Neural progenitor cell (in vitro differentiated cells): ENCODE results near the gene N4BP3. TPM values are rescaled to one million over a fixed set of nuclear protein-coding genes. Genes with fewer than 3 reads are reported as not detected.

Experiments used
- DNase-seq: peaks from one replicate; pipeline ENCODE4 v3.0.0-alpha.2; 2016; ENCODE audit warnings: low spot score
- H2AFZ ChIP-seq: fragments of 200-600 bp; sonication (generic); replicated peaks from 2 replicates; pipeline ENCODE4 v1.6.1; 2016; ENCODE audit warnings: antibody characterized with exemption
- H3F3A ChIP-seq: fragments of 200-600 bp; sonication (generic); 2 replicates; pipeline ENCODE4 v1.6.1; 2016; ENCODE audit warnings: antibody characterized with exemption, low read depth
- H3K27ac ChIP-seq: fragments of 200-600 bp; sonication (generic); 2 replicates; pipeline ENCODE4 v1.5.1; 2016; ENCODE audit warnings: mild to moderate bottlenecking
- H3K27me3 ChIP-seq: fragments of 200-600 bp; sonication (generic); 2 replicates; pipeline ENCODE4 v1.6.1; 2016; ENCODE audit warnings: mild to moderate bottlenecking, moderate library complexity
- H3K36me3 ChIP-seq: fragments of 200-600 bp; sonication (generic); 2 replicates; pipeline ENCODE4 v1.5.1; 2016
- H3K4me1 ChIP-seq: fragments of 200-600 bp; sonication (generic); 2 replicates; pipeline ENCODE4 v1.6.1; 2016; ENCODE audit warnings: mixed run types
- H3K4me2 ChIP-seq: fragments of 200-600 bp; sonication (generic); 2 replicates; pipeline ENCODE4 v1.6.1; 2016
- H3K4me3 ChIP-seq: fragments of 200-600 bp; sonication (generic); 2 replicates; pipeline ENCODE4 v1.5.1; 2016
- H3K79me2 ChIP-seq: fragments of 200-600 bp; sonication (generic); 2 replicates; pipeline ENCODE4 v1.6.1; 2016; ENCODE audit warnings: low read depth
- H3K9ac ChIP-seq: fragments of 200-600 bp; sonication (generic); 2 replicates; pipeline ENCODE4 v1.6.1; 2016
- H3K9me3 ChIP-seq: fragments of 200-600 bp; sonication (generic); 2 replicates; pipeline ENCODE4 v1.5.1; 2016; ENCODE audit warnings: low read depth
- H4K20me1 ChIP-seq: fragments of 200-600 bp; sonication (generic); 2 replicates; pipeline ENCODE4 v1.6.1; 2016; ENCODE audit warnings: low read depth
- H3K27ac Mint-ChIP-seq: 3 replicates; pipeline ENCODE4 v1.8.0; 2021; ENCODE audit warnings: mixed read lengths
- H3K27me3 Mint-ChIP-seq: 2 replicates; pipeline ENCODE4 v1.8.0; 2022; ENCODE audit warnings: low read depth, mild to moderate bottlenecking, inconsistent platforms, moderate library complexity, mixed read lengths; ENCODE audit not compliant: insufficient read depth
- H3K36me3 Mint-ChIP-seq: 3 replicates; pipeline ENCODE4 v1.8.0; 2021; ENCODE audit warnings: mixed read lengths
- H3K4me1 Mint-ChIP-seq: 3 replicates; pipeline ENCODE4 v1.8.0; 2021; ENCODE audit warnings: mixed read lengths
- H3K4me3 Mint-ChIP-seq: 3 replicates; pipeline ENCODE4 v1.8.0; 2021; ENCODE audit warnings: mild to moderate bottlenecking, moderate library complexity, mixed read lengths
- H3K9me3 Mint-ChIP-seq: 3 replicates; pipeline ENCODE4 v1.8.0; 2020; ENCODE audit warnings: mixed read lengths
- CTCF ChIP-seq: fragments of 200-600 bp; sonication (generic); IDR thresholded peaks from 2 replicates; pipeline ENCODE4 v1.5.1; 2017; ENCODE audit warnings: antibody characterized with exemption, mild to moderate bottlenecking
- EZH2 ChIP-seq: fragments of 200-600 bp; sonication (generic); IDR thresholded peaks from 2 replicates; pipeline ENCODE4 v1.6.1; 2017; ENCODE audit warnings: antibody characterized with exemption, mild to moderate bottlenecking, moderate library complexity
- EZH2phosphoT487 ChIP-seq: fragments of 200-600 bp; sonication (generic); IDR thresholded peaks from 2 replicates; pipeline ENCODE4 v1.6.1; 2017; ENCODE audit warnings: antibody characterized with exemption
- total RNA-seq: library from RNA; depleted of rRNA; stranded (reverse); fragments of >200 nt; gene quantifications from 2 replicates; pipeline ENCODE4 v1.2.3, GENCODE V29; 2015; ENCODE audit warnings: low replicate concordance

N4BP3 gene
- total RNA-seq = 4.1 and 12.8 TPM in 2 replicates

DNA sequence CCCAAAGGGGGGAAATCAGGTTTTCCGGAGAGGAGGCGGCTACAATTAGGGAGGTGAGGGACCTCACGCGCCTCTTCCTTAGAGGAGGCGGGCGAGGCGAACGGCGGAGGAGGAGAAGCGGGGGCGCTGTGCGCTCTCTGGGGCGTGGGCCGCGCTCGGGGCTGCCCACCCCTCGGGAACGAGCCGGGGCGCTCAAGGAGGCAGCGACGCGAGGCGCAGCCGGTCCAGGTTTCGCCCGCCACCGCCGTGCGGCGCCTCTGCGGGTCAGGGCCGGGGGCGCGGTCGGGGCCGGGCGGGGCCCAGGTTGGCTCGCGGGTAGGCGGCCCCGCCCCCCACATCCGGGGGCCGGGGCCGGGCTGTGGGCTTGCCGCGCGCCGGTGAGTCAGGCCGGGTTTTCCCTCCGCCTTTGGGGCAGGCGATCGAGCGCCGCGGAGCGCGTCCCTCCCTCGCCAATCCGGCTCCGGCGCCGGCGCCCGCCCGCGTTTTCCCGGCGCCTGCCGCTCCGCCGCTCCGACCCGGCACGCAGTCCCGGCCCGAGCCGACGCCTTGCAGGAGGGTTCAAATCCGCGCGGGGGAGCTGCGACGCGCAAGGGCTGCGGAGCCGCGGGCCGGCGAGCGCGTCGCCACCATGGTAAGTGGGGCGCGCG lies at the start of gene N4BP3:
Gene N4BP3 (plus strand): TSS at position 392 of the 647 bp plus-strand sequence. CDS start 6,052 bp downstream, outside the sequence.
- H3K27me3 Mint-ChIP-seq = peaks cover 12% of the 10 kb centered on the region
- Histone ChIP-seq H3K4me2 (peak within 1 kb of the TSS; percentile 99), H4K20me1 (peaks cover 28% of the 10 kb centered on the region), H3K27ac (no peak within 1 kb of the TSS), H3K36me3 (no peaks in the 10 kb centered on the region), H3K9me3 (no peaks in the 10 kb centered on the region), H3F3A (peaks cover 49% of the 10 kb centered on the region), H3K4me1 (peaks cover 30% of the 10 kb centered on the region), H3K4me3 (peak within 1 kb of the TSS; percentile 77), H3K27me3 (peaks cover 12% of the 10 kb centered on the region), H3K79me2 (peaks cover 40% of the 10 kb centered on the region), H3K9ac (no peak within 1 kb of the TSS), H2AFZ (peak within 1 kb of the TSS; percentile 84)
- peak; percentile 96 for DNase-seq
- H3K27ac Mint-ChIP-seq = peak within 1 kb of the TSS; percentile 83
- peak within 1 kb of the TSS; percentile 95 for H3K4me3 Mint-ChIP-seq
- no peaks in the 10 kb centered on the region for H3K36me3 Mint-ChIP-seq
- no peaks in the 10 kb centered on the region for H3K9me3 Mint-ChIP-seq
- H3K4me1 Mint-ChIP-seq = peaks cover 38% of the 10 kb centered on the region
- TF ChIP-seq EZH2phosphoT487 (no peak), CTCF (peak; percentile 32)

DNA sequence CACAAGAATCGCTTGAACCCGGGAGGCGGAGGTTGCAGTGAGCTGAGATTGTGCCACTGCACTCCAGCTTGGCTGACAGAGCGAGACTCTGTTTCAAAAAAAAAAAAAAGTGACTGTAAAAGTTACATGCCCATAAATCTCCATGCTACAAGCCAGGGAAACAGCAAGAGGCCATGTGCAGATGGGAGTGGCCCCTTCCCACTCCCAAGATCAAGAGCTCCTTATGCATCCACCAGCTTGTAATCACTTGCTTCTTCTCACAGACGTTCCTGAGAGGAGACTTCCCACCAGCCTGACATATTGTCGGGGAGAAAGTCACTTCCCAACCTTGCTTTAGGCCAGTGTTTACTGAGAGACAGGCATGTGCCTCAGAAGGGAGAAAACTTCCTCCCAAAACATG lies 45.6 kb upstream of the N4BP3 start:
- Mint-ChIP-seq H3K27me3 (peaks cover 5% of the 10 kb centered on the region), H3K4me3 (no peak overlapping the region), H3K36me3 (no peaks in the 10 kb centered on the region), H3K4me1 (peaks cover 6% of the 10 kb centered on the region), H3K9me3 (no peaks in the 10 kb centered on the region), H3K27ac (peak overlapping the region; percentile 26)
- Histone ChIP-seq H3K4me3 (no peak overlapping the region), H4K20me1 (no peaks in the 10 kb centered on the region), H3K4me2 (no peak overlapping the region), H3K36me3 (no peaks in the 10 kb centered on the region), H3K27me3 (no peaks in the 10 kb centered on the region), H3K9ac (no peak overlapping the region), H3F3A (peaks cover 4% of the 10 kb centered on the region), H3K4me1 (peaks cover 8% of the 10 kb centered on the region), H2AFZ (no peak overlapping the region), H3K27ac (no peak overlapping the region), H3K79me2 (no peaks in the 10 kb centered on the region), H3K9me3 (no peaks in the 10 kb centered on the region)
- no peak for DNase-seq
- TF ChIP-seq EZH2phosphoT487 (no peak), EZH2 (no peak), CTCF (no peak)

- peaks cover 6% of the 10 kb centered on the region for H3K4me1 Mint-ChIP-seq
- Histone ChIP-seq H3K36me3 (no peaks in the 10 kb centered on the region), H2AFZ (no peak overlapping the region), H3K4me1 (peaks cover 8% of the 10 kb centered on the region), H3K4me2 (no peak overlapping the region), H3K27me3 (no peaks in the 10 kb centered on the region), H3F3A (peaks cover 4% of the 10 kb centered on the region), H4K20me1 (no peaks in the 10 kb centered on the region), H3K9me3 (no peaks in the 10 kb centered on the region), H3K27ac (no peak overlapping the region), H3K4me3 (no peak overlapping the region), H3K9ac (no peak overlapping the region), H3K79me2 (no peaks in the 10 kb centered on the region)
- no peak overlapping the region for H3K4me3 Mint-ChIP-seq
- no peaks in the 10 kb centered on the region for H3K36me3 Mint-ChIP-seq
- no peak for TF ChIP-seq EZH2phosphoT487
- no peak for TF ChIP-seq CTCF
- no peak for TF ChIP-seq EZH2
- H3K27ac Mint-ChIP-seq = no peak overlapping the region
- peaks cover 5% of the 10 kb centered on the region for H3K27me3 Mint-ChIP-seq
- H3K9me3 Mint-ChIP-seq = no peaks in the 10 kb centered on the region
- peak; percentile 13 for DNase-seq
Measured at GRCh38 chr5:178068293-178068692, 45.0 kb upstream of the N4BP3 start.
